ENCODE data around the gene RARA.

RARA gene

DNA sequence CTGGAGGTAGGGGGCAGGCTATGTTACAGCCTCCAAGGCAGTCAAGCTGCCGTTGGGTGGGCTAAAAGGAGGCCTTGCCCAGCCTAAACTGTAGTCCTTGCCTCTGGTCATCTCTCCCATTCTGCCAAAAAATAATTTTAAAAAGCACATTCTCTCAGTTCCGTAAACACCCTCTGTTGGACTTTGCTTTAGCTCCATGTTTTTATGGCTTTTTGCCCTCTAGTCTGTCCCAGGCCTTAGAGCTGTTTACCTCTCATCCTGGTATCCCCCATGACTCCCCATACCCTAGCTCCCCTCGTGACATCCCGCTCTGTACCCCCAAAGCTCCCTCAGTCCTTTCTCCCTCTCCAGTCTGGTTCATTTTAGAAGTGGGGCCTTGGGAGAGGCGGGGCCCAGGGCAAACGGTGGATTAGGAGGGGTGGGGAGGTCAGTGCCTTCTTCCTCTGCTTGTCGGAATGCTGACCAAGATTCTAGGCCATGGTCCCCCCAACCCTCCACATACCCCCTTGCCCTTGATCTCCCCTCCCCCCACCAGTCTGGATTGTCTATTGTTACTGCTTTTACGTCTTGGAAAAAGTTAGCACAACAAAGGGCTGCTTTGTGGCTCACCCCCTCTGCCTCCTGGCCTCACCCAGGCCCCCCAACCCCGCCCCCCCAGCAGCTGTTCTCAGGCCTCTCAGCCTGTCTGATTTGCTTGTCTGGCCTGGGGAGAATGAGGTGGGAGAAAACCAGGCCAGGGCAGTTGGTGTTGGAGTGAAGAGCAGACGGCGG is 37.2 kb downstream of the RARA start:
- no peak for DNase-seq (ENCODE audit: low read depth in 2 of 2)

DNA sequence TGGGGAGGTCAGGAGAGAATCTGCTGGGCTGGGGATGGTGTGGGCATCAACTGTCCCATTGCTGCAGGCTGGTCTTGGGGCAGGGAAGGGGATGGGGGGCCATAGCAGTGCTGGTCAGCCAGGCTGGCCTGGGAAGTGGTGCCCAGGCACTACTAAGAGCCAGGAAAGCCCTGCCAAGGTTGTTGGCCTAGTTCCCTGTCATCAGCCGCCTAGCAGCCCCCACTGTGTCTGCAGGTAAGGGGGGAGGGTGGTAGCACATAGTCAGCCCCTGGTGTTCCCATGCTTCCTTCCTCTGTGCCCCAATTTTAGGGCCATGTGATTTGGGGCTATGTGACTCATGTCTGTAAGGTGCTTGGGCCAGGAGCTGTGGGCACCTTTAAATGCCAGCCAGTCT is 37.8 kb downstream of the RARA start:
- no peak for DNase-seq (ENCODE audit: low read depth in 2 of 2)

DNA sequence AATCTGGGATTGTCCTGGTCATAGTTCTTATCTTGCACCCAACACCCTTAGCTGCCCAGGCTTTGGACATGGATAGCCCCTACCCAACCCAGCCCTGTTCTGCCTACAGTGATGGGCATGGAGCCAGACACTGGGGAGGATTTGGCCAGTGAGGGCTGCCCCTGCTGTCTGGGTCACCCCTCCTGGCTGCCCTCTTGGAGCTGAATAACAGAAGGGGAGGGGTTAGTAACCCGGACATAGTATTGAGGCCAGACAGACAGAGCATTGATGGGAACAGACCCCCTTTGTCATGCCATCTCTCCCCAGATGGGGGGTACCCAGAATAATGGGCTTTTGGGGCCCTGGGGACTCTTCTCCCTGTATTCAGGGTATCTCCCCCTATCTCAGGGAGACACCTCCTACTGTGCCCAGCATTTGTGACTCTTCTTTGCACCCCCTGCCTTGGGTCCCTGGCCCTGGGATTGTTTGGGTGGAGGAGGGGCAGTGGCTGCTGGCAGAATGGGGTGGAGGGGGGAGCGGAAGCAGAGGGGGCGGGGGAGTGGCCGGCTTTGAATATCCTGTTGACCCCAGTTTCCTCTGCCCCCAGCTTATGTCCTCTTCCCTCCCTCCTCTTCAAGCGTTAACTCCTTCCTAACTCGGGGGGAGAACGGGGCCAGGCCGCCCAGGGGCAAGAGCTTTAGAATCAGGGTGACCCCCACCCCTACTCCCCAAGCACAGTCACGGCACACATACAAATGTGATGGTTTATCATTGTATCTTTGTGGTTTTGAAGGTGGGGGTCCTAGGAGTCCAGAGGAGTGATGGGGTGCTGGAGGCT is 38.5 kb downstream of the RARA start:
- DNase-seq (ENCODE audit: low read depth in 2 of 2) = no peak

DNA sequence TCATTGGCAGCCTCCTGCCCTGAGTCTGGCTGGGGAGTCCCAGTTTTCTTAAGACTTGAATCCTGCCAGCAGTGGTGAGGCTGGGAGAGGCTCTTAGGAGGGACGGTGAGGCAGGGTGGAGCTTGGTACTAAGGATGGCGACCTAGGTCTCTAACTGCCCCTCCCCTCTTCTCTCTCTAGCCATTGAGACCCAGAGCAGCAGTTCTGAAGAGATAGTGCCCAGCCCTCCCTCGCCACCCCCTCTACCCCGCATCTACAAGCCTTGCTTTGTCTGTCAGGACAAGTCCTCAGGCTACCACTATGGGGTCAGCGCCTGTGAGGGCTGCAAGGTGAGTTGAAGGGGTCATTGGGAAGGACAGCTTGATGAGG is 39.1 kb downstream of the RARA start:
- no peak for DNase-seq (ENCODE audit: low read depth in 2 of 2)

DNA sequence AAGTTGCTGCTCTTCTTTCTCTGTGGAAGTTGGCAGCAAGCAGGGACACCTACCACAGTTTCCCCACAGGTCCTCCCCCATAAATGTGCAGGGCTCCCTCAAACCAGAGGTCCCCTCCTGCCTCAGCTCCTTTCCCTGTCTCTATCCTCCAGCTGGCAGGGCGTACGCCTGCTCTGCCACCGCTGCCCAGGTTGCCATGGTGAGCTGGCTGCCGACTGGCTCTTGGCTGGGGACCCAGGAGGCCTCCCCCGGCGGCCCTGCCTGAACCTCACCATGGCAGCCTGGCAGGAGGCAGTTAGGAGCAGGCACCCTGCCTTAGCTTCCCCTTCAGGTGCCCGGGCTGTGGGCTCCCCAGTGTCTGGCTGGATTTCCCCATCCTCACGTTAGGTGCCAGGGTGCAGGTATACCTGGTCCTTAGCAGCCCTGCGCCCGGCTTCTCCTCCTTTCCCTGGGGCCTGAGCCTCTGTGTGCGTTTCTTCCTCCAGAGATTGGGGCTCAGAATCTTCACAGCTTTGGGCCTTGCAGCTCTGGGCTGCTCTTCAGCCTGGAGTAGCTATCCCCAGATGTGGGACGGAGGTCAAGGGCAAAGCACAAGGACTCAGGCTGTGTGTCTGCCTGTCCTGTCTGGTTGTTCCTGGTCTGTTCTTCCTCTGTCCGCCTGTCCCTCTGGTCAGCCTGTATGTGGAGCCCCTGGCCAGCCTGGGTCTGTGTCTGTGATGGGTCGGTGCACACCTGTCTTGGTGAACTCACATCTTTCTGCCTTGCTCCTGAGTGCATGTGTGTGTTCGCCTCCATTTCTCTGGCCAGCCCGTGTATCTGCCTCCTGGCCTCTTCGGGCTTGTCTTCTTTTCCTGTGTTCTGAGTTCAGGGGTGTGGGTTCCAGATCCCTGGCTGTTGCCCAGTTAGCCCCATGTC is 39.8 kb downstream of the RARA start:
- DNase-seq (ENCODE audit: low read depth in 2 of 2) = no peak

DNA sequence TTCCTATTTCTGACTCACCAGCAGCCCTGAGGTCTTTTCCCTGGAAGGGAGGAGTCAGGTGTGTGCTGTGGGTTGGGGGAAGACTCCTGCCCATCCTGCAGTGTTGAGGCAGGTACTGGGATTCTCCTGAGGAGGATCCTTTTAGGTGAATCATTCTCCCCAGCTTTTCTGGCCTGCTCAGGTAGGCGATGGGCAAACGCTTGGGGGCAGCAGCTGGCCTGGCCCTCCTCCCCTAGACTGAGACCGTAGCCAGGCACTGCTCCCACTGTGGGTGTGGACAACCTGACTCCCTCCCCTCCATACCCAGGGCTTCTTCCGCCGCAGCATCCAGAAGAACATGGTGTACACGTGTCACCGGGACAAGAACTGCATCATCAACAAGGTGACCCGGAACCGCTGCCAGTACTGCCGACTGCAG is 40.5 kb downstream of the RARA start:
- DNase-seq (ENCODE audit: low read depth in 2 of 2) = no peak

DNA sequence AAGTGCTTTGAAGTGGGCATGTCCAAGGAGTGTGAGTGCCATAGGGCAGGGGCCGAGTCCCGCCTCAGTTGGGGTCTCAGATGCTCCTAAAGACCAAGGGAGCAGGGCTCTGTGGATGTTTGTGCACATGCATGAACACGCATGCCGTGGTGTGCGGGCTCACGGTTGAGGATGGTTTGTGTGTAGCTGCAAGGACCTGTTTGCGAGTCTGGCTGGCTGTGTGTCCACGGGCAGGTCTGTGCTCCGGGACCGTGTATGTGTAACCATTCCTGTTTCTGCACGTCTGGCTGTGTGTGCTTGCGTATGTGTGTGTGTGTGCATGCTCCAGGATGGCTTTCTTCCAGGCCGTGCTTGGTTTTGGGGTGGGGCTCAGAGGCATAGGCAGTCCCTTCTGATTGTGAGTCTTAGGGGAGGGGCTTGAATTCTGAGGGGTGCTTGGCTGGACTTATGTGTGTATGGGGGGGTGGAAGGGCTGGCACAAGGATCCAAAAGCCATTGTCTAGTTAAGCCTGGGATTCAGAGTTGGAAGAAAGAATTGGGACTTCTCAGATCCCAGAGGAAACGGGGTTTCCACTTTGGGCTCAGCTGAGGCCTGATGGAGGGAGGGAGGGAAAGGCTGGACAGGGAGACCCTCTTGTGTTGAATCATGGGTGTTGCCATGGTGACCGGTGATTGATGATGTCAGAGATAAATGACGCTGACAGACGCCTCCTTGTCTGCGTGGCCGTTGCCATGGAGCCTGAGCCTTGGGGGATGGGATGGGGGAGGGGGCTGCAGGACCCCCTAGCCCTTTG is 41.1 kb downstream of the RARA start:
- no peak for DNase-seq (ENCODE audit: low read depth in 2 of 2)

DNA sequence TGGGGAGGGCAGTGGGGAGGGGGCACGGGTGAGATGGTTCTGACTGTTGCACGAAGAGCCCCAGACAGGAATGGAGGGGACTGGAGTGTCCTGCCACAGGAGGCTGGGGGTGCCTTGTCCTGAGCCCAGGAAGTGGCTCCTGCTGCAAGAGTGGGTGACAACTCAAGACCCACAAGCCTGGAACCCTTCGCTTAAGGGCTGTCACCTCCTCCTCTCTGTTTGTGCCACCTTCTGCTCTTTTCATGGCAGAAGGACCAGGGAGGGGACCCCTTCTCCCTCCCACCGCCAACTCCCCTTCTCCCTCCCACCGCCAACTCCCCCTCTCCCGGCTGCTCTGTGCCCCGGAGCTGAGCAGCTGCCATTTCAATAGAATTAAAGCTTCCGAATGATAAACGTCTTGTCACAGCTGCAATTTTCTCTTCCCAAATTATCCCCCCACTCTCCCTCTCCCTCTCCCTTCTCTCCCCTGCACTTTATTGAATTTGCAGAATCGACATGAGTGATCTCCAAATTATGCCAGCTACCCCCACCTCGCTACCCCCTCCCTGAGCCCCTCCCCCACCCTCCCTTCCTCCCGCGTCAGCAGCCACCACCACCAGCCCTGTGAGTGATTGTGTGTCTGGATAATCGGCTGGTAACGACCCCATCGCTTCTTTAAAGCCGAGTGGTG is 41.8 kb downstream of the RARA start:
- no peak for DNase-seq (ENCODE audit: low read depth in 2 of 2)

DNA sequence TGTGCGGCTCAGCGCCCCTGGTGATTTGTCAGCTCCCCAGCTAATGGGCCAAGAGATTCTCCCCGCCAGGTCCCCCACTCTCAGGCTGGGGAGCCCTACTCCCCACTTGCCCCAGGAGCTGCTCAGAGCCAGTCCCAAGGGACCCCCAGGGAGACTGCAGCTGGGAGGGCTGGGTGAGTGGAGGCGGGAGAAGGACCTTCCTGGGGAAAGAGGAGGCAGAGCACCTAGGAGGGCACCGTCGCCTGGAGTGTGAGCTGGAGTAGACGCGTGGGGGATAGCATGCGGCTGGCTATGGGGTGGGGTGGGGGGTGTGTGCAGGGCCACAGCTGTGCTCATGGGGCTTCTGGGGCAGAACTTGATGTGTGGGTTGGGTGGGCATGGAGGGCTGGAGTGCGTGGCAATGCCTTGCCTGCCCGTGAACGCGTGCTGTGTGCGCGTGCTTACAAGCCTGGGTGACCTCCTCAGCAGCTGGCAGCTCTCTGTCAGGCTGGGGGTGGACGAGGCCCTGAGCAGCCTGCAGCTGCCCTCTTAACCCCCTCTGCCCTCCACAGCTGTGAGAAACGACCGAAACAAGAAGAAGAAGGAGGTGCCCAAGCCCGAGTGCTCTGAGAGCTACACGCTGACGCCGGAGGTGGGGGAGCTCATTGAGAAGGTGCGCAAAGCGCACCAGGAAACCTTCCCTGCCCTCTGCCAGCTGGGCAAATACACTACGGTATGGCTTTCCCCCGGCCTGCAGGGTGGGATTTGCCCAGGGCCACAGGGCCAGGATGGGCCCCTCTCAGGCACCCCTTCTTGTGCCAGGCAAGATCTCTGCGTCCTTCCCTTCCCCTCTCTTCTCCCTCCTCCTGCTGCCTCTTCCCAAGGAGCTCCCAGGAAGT is 42.6 kb downstream of the RARA start:
- no peak for DNase-seq (ENCODE audit: low read depth in 2 of 2)

DNA sequence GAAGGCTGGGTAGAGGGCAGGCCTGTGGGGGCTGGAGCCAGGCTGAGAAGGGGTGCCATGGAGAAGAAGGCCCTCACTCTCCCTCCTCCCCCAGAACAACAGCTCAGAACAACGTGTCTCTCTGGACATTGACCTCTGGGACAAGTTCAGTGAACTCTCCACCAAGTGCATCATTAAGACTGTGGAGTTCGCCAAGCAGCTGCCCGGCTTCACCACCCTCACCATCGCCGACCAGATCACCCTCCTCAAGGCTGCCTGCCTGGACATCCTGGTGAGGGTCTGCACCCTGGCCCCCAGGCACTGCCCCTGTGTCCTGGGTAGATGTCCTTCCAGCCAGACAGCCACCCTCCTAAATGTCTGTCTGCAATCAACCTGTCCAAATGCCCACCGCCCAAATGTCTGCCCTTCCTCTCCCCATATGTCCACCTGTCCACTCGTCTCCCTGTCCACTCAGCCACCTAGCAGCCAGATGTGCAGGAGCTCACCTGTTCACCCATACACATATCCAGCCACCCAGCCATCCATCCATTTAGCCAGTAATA is 43.3 kb downstream of the RARA start:
- DNase-seq (ENCODE audit: low read depth in 2 of 2) = no peak

DNA sequence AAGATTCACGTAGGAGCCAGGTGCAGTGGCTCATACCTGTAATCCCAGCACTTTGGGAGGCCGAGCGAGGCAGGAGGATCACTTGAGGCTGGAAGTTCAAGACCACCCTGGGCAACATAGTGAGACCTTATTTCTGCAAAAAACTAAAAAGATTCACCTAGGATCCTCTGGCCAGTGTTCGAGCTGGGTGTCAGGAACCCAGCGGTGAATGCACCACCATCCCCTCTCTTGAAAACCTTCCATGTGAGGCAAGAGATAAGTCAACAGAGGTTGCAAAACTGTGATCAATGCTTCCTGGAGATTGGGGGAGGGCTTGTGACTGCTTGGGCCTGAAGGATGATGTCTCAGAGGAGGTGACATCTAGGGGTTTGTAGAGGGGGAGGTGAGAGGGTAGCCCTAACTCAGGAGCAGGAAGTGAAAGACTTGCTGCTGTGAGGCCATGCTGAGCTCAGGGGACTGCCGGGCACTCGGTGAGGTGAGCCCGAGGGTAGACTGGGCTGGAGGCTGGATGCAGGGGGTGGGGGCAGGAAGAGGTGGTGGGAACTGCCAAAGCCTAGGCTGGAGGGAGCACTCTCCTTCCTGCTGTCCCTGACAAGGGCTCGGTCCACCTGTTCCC is 43.9 kb downstream of the RARA start:
- no peak for DNase-seq (ENCODE audit: low read depth in 2 of 2)

DNA sequence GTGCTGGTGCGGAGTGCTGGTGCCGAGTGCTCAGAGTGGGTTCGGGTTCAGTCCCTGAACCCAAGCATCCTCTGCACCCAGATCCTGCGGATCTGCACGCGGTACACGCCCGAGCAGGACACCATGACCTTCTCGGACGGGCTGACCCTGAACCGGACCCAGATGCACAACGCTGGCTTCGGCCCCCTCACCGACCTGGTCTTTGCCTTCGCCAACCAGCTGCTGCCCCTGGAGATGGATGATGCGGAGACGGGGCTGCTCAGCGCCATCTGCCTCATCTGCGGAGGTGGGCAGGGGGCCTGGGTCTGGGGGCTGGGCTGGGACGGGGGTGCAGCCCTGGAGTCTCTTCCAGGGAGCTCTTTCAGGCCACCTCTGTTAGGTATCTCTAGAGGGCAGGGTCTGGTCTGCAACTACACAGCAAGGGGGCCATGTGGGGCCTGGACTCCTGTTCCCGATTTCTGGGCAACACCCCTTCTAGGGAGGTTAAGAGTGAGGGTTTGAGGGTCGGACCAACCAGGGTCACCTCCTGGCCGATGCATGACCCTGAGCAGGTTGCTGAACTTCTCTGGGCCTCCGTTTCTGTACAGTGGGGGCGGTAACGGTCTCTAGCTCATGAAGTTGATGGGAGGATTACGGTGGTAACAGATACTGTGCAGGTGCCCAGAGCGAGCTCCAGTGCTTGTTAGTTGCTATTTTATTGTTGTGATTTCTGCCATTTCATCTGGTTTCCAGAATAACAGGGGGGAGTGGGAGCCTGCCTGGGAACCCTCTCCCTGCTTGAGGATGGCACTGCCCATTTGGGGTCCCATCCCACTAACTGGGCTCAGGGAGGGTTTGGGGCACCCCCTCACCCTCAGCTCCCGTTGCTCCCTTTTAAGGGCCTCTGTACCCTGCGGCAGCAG is 45.5 kb downstream of the RARA start:
- no peak for DNase-seq (ENCODE audit: low read depth in 2 of 2)

DNA sequence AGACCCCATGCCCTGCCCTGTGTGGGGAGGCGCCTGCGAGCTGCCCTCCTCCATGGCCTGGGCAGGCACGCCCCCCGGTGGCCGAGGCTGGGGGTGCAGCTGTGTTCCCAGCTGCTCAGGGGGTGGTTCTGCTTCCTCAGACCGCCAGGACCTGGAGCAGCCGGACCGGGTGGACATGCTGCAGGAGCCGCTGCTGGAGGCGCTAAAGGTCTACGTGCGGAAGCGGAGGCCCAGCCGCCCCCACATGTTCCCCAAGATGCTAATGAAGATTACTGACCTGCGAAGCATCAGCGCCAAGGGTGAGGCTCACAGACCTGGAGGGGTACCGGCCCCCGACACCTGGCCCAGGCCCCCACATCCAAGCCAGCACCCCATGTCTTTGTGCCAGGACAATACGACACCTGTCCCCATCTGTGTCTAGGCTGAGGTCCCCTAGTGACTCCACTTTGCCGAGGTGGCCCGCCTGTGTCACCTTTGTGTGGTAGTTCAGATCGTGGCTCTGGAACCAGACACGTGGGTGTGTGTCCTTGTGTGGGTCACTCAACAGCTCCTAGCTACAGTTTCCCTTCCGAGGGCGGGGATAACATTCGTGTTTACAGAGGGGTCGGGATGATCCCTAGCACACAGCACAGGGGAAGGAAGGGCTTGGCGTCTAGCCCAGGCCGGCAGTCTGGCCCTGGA is 46.3 kb downstream of the RARA start:
- DNase-seq (ENCODE audit: low read depth in 2 of 2) = peak; percentile 65 to 73

DNA sequence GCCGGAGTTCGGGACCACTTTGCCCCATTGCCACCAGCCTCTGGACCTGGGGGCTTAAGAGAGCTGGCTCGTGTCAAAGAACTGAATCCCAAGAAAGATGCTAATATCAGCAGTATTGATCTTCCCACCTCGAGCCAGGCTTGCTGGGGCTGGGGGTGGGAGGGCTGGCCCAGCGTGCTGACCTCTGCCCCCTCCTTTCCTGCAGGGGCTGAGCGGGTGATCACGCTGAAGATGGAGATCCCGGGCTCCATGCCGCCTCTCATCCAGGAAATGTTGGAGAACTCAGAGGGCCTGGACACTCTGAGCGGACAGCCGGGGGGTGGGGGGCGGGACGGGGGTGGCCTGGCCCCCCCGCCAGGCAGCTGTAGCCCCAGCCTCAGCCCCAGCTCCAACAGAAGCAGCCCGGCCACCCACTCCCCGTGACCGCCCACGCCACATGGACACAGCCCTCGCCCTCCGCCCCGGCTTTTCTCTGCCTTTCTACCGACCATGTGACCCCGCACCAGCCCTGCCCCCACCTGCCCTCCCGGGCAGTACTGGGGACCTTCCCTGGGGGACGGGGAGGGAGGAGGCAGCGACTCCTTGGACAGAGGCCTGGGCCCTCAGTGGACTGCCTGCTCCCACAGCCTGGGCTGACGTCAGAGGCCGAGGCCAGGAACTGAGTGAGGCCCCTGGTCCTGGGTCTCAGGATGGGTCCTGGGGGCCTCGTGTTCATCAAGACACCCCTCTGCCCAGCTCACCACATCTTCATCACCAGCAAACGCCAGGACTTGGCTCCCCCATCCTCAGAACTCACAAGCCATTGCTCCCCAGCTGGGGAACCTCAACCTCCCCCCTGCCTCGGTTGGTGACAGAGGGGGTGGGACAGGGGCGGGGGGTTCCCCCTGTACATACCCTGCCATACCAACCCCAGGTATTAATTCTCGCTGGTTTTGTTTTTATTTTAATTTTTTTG is 47.1 kb downstream of the RARA start:
- DNase-seq (ENCODE audit: low read depth in 2 of 2) = no peak

DNA sequence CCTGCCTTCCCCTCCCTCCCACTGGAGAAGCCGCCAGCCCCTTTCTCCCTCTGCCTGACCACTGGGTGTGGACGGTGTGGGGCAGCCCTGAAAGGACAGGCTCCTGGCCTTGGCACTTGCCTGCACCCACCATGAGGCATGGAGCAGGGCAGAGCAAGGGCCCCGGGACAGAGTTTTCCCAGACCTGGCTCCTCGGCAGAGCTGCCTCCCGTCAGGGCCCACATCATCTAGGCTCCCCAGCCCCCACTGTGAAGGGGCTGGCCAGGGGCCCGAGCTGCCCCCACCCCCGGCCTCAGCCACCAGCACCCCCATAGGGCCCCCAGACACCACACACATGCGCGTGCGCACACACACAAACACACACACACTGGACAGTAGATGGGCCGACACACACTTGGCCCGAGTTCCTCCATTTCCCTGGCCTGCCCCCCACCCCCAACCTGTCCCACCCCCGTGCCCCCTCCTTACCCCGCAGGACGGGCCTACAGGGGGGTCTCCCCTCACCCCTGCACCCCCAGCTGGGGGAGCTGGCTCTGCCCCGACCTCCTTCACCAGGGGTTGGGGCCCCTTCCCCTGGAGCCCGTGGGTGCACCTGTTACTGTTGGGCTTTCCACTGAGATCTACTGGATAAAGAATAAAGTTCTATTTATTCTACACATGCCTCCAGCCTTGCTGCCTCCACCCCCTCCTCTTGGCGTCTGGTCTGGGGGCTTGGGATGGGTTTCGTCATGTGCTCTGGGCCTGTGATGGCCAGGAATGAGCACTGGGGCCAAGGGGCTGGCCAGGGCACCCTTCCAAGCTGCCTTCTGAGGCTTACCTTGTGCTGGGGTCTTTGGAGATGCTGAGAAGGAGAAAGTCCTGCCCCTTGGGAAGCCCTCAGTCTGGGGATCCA is 48.3 kb downstream of the RARA start:
- DNase-seq (ENCODE audit: low read depth in 2 of 2) = no peak

Data from stimulated activated CD4-positive, alpha-beta T cell treated with anti-CD3 and anti-CD28 coated beads, Interleukin-12 subunit alpha, Interleukin-12 subunit beta, amount 100 ng/mL, for 24 hours (primary cell).